Measurements from ENCODE around the gene C2CD4D. TPM values are rescaled to one million over a fixed set of nuclear protein-coding genes. Genes with fewer than 3 reads are reported as not detected.
"Not testable (repeated sequence)": the region's sequence is repeated elsewhere in the genome, so short reads cannot be mapped to it uniquely, and the experiment has no call there.

Gene C2CD4D
- total RNA-seq, 1 experiment from 2014 or later: 1.2 TPM

DNA sequence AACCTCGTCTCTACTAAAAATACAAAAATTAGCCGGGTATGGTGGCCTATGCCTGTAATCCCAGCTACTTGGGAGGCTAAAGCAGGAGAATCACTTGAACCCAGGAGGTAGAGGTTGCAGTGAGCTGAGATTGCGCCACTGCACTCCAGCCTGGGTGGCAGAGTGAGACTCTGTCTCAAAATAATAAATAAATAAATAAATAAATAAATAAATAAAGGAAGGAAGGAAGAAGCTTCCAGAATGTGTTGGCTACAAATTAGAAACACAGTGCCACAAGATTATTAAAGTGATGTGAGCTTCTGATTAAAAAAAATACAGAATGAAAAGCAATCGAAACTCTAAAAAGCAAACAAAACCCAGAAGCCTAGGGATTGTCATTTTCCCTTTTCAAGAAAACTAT is 44.3 kb upstream of the C2CD4D start:
- intact Hi-C loops (cut with micrococcal nuclease; ENCODE audit: unreplicated experiment); POLR2A ChIA-PET; H3K27me3 ChIP-seq (ENCODE audit: control insufficient read depth, insufficient read depth, low read length); ATAC-seq; in situ Hi-C loops (cut with HindIII; ENCODE audit: low pct_unique_long_range_greater_than_20kb, low sequenced_read_pairs); H3K4me1 ChIP-seq (ENCODE audit: control insufficient read depth, insufficient read depth, low read length); H3K36me3 ChIP-seq (ENCODE audit: control insufficient read depth, insufficient read depth, low read length); BruUV-seq (replicated peaks); H3K4me3 ChIP-seq (ENCODE audit: low read depth in 2 of 2, low read length in 2 of 2); CTCF ChIA-PET; H3K9me3 ChIP-seq (ENCODE audit: control insufficient read depth, insufficient read depth, low read depth, low read length); H3K27ac ChIP-seq (ENCODE audit: low read length); DNase-seq (ENCODE audit: low read depth, low spot score): not testable (repeated sequence)

DNA sequence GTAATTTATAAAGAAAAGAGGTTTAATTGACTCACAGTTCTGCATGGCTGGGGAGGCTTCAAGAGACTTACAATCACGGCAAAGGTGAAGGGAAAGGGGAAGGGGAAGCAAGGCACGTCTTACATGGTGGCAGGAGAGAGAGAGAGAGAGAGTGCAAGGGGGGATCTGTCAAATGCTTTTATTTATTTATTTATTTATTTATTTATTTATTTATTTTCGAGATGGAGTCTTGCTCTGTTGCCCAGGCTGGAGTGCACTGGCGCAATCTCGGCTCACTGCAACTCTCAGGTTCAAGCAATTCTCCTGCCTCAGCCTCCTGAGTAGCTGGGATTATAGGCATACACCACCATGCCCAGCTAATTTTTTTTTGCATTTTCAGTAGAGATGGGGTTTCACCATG is 43.3 kb upstream of the C2CD4D start:
- intact Hi-C loops (cut with micrococcal nuclease; ENCODE audit: unreplicated experiment); in situ Hi-C loops (cut with HindIII; ENCODE audit: low pct_unique_long_range_greater_than_20kb, low sequenced_read_pairs); H3K36me3 ChIP-seq (ENCODE audit: control insufficient read depth, insufficient read depth, low read length); BruUV-seq (replicated peaks); CTCF ChIA-PET; POLR2A ChIA-PET; H3K4me1 ChIP-seq (ENCODE audit: control insufficient read depth, insufficient read depth, low read length); ATAC-seq; H3K27ac ChIP-seq (ENCODE audit: low read length); H3K4me3 ChIP-seq (ENCODE audit: low read depth in 2 of 2, low read length in 2 of 2); DNase-seq (ENCODE audit: low read depth, low spot score); H3K27me3 ChIP-seq (ENCODE audit: control insufficient read depth, insufficient read depth, low read length); H3K9me3 ChIP-seq (ENCODE audit: control insufficient read depth, insufficient read depth, low read depth, low read length): not testable (repeated sequence)

DNA sequence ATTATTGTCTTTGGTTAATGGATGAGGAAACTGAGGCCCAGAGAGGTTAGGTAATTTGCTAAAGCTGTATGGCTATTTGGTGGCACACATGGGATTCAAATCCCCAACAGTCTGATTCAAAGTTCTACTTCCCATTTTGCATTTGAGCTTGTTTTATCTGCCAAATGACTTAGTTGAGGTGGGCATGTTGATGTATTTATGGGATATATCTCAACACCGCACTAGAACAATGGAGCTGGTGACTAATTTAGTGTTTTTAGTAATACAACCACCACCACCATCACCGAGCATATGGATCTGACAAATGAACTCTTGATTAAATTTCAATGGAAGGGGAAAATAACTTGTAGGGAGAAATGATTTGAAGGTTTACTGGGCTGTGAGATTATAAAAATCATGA is 42.8 kb upstream of the C2CD4D start:
- H3K27ac ChIP-seq (ENCODE audit: low read length): no peak overlapping the region
- no peaks in the 10 kb centered on the region for H3K27me3 ChIP-seq (ENCODE audit: control insufficient read depth, insufficient read depth, low read length)
- in situ Hi-C loops (cut with HindIII; ENCODE audit: low pct_unique_long_range_greater_than_20kb, low sequenced_read_pairs): no loop called here
- ATAC-seq (no peak), DNase-seq (ENCODE audit: low read depth, low spot score) (no peak)
- TSS peak; percentile 59 for BruUV-seq (replicated peaks)
- POLR2A ChIA-PET: no interaction called here
- no peaks in the 10 kb centered on the region for H3K9me3 ChIP-seq (ENCODE audit: control insufficient read depth, insufficient read depth, low read depth, low read length)
- intact Hi-C loops (cut with micrococcal nuclease; ENCODE audit: unreplicated experiment): no loop called here
- no peaks in the 10 kb centered on the region for H3K4me1 ChIP-seq (ENCODE audit: control insufficient read depth, insufficient read depth, low read length)
- CTCF ChIA-PET: no interaction called here
- no peaks in the 10 kb centered on the region for H3K36me3 ChIP-seq (ENCODE audit: control insufficient read depth, insufficient read depth, low read length)
- TF ChIP-seq POLR2AphosphoS5 (IDR thresholded peaks at IDR 0.05; ENCODE audit: low read depth, low read length) (no peak), REST (IDR thresholded peaks at IDR 0.05; ENCODE audit: insufficient read depth in 1 of 2, low read depth in 2 of 2, low read length in 1 of 2) (no peak), SIN3A (IDR thresholded peaks at IDR 0.05; ENCODE audit: borderline replicate concordance, insufficient read depth, low read depth, low read length) (no peak), TCF7L2 (IDR thresholded peaks at IDR 0.05; ENCODE audit: low read depth, low read length) (no peak)
- H3K4me3 ChIP-seq (ENCODE audit: low read depth in 2 of 2, low read length in 2 of 2): no peak overlapping the region

- in situ Hi-C loops (cut with HindIII; ENCODE audit: low pct_unique_long_range_greater_than_20kb, low sequenced_read_pairs): no loop called here
- H3K36me3 ChIP-seq (ENCODE audit: control insufficient read depth, insufficient read depth, low read length): no peaks in the 10 kb centered on the region
- CTCF ChIA-PET: interaction anchor here (0.8 kb wide), 1 partner anchor 45 kb away, joined by 3 read pairs; no protein-coding TSS in a partner anchor
- H3K27me3 ChIP-seq (ENCODE audit: control insufficient read depth, insufficient read depth, low read length): no peaks in the 10 kb centered on the region
- no peak overlapping the region for H3K4me3 ChIP-seq (ENCODE audit: low read depth in 2 of 2, low read length in 2 of 2)
- H3K9me3 ChIP-seq (ENCODE audit: control insufficient read depth, insufficient read depth, low read depth, low read length): no peaks in the 10 kb centered on the region
- H3K4me1 ChIP-seq (ENCODE audit: control insufficient read depth, insufficient read depth, low read length): no peaks in the 10 kb centered on the region
- intact Hi-C loops (cut with micrococcal nuclease; ENCODE audit: unreplicated experiment): no loop called here
- no TSS peak for BruUV-seq (replicated peaks)
- H3K27ac ChIP-seq (ENCODE audit: low read length): no peak overlapping the region
- TF ChIP-seq POLR2AphosphoS5 (IDR thresholded peaks at IDR 0.05; ENCODE audit: low read depth, low read length): no peak
- peak; percentile 19; the same call in 1 of the 2 replicates for TF ChIP-seq CTCF (IDR thresholded peaks at IDR 0.05)
- TF ChIP-seq TCF7L2 (IDR thresholded peaks at IDR 0.05; ENCODE audit: low read depth, low read length): no peak
- DNase-seq (ENCODE audit: low read depth, low spot score) (no peak), ATAC-seq (no peak)
- POLR2A ChIA-PET: no interaction called here
These were observed 41.9 kb upstream of the C2CD4D start for GRCh38 chr1:151881479-151881878.

Data from Panc1 (cell line).